ENCODE measurements around the gene C1QTNF3.

DNA sequence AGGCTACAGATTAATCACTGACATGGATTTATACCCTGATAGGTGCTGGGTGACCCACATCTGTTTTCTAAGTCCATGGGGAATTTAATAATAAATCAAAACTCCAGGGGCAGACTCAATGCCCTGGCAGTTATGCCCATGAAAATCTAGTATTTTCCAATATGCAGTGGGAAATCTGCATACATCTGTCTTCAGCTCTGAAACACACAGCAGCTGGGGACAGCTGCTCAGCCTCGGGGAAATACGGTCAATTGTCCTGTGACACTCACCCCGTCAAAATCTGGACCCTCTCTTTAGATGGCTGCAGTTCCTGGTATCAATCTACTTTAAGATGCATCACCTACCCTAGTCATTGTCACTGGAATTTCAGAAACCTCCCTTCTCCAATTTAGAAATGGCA is 12.7 kb upstream of the C1QTNF3 start:
- TF ChIP-seq CTCF (conservative IDR thresholded peaks at IDR 0.05; ENCODE audit: low read length) (no peak), EZH2phosphoT487 (IDR thresholded peaks at IDR 0.05; ENCODE audit: borderline replicate concordance, low read depth, low read length) (no peak)

Measured in OCI-LY7 (cell line).